Endothelial cell (in vitro differentiated cells): Measurements from ENCODE around the gene ST7. TPM values are rescaled to one million over a fixed set of nuclear protein-coding genes. Genes with fewer than 3 reads are reported as not detected.
"Not testable (repeated sequence)": the region's sequence is repeated elsewhere in the genome, so short reads cannot be mapped to it uniquely, and the experiment has no call there.

Experiments
- DNase-seq: peaks from one replicate; pipeline ENCODE4 v3.0.0; 2021; ENCODE audit warnings: low spot score
- H3K27ac Mint-ChIP-seq: one replicate; pipeline ENCODE4 v1.8.0; 2021; ENCODE audit warnings: mixed read lengths, inconsistent platforms; ENCODE audit not compliant: unreplicated experiment
- H3K27me3 Mint-ChIP-seq: one replicate; pipeline ENCODE4 v1.8.0; 2021; ENCODE audit warnings: mild to moderate bottlenecking, moderate library complexity, mixed read lengths, inconsistent platforms; ENCODE audit not compliant: unreplicated experiment
- H3K36me3 Mint-ChIP-seq: one replicate; pipeline ENCODE4 v1.8.0; 2021; ENCODE audit warnings: mild to moderate bottlenecking, low read depth, mixed read lengths, inconsistent platforms; ENCODE audit not compliant: unreplicated experiment
- H3K4me1 Mint-ChIP-seq: one replicate; pipeline ENCODE4 v1.8.0; 2021; ENCODE audit warnings: mild to moderate bottlenecking, mixed read lengths, inconsistent platforms; ENCODE audit not compliant: unreplicated experiment
- H3K4me3 Mint-ChIP-seq: one replicate; pipeline ENCODE4 v1.8.0; 2021; ENCODE audit warnings: mild to moderate bottlenecking, mixed read lengths, inconsistent platforms; ENCODE audit not compliant: unreplicated experiment
- H3K9me3 Mint-ChIP-seq: one replicate; pipeline ENCODE4 v1.8.0; 2021; ENCODE audit warnings: mixed read lengths, inconsistent platforms; ENCODE audit not compliant: unreplicated experiment
- CTCF ChIP-seq: fragments of 200-600 bp; sonication (generic); IDR thresholded peaks from one replicate; pipeline ENCODE4 v1.5.0; 2021; ENCODE audit warnings: antibody characterized with exemption; ENCODE audit not compliant: unreplicated experiment
- total RNA-seq: library from RNA; stranded (reverse); fragmentation: NEBNext Ultra II Directional; extraction: Animal tissue kit (Norgen Biotek cat#: 25700); gene quantifications from one replicate; pipeline ENCODE4 v1.2.1, GENCODE V29; 2021; ENCODE audit not compliant: unreplicated experiment

The ST7 gene
- total RNA-seq, 1 donor from 2014 or later: 44.1 TPM

- H3K4me3 Mint-ChIP-seq: peak overlapping the region; percentile 99
- H3K27me3 Mint-ChIP-seq: peaks cover 12% of the 10 kb centered on the region
- H3K9me3 Mint-ChIP-seq: no peaks in the 10 kb centered on the region
- no peak for DNase-seq
- H3K36me3 Mint-ChIP-seq: peaks cover 9% of the 10 kb centered on the region
- H3K4me1 Mint-ChIP-seq: peaks cover 30% of the 10 kb centered on the region
- TF ChIP-seq CTCF: no peak
- H3K27ac Mint-ChIP-seq: peak overlapping the region; percentile 99
Observed at GRCh38 chr7:116955340-116955739, 2.0 kb downstream of the ST7 start.

DNA sequence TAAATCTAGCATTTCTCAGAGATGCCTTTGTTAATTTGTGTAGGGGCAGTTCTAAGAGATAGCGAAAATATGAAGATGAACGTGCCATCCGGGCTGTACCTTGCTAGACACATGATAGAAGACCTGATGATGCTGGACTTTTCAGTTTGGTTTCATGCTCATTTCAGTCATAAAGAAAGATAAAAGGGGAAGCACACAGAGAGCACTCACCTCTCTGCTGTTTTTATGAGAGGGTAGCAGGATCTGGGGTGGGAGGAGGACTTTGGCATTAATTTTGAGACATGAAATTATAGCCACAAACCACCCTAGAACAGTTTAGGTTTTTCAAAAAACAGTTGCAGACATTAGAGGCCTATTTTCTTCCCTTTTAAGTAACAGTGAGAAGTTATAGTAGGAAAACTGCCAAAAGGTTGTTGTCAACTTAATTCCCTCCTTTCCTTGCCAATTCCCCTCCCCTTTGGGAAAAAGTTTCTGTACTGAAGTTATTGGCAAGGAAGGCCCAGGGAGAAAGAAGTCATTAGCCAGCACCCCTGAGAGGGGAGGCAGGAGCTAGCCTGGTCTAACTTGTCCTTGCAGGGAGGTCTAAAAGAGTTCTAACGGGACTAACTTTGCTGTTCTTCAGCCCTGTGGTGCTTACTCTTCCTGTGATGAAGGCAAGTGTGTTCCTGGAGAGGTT lies 2.6 kb downstream of the ST7 start:
- no peak for DNase-seq
- Mint-ChIP-seq H3K27ac (peak overlapping the region; percentile 26), H3K4me1 (peaks cover 30% of the 10 kb centered on the region), H3K36me3 (peaks cover 4% of the 10 kb centered on the region), H3K4me3 (peak overlapping the region; percentile 99), H3K9me3 (no peaks in the 10 kb centered on the region), H3K27me3 (peaks cover 10% of the 10 kb centered on the region)
- no peak for TF ChIP-seq CTCF

- Mint-ChIP-seq H3K27me3 (peaks cover 8% of the 10 kb centered on the region), H3K9me3 (no peaks in the 10 kb centered on the region), H3K27ac (no peak overlapping the region), H3K36me3 (peaks cover 2% of the 10 kb centered on the region), H3K4me3 (no peak overlapping the region), H3K4me1 (peaks cover 30% of the 10 kb centered on the region)
- no peak for DNase-seq
- TF ChIP-seq CTCF: no peak
Observed at GRCh38 chr7:116956477-116956804, 3.1 kb downstream of the ST7 start.

DNA sequence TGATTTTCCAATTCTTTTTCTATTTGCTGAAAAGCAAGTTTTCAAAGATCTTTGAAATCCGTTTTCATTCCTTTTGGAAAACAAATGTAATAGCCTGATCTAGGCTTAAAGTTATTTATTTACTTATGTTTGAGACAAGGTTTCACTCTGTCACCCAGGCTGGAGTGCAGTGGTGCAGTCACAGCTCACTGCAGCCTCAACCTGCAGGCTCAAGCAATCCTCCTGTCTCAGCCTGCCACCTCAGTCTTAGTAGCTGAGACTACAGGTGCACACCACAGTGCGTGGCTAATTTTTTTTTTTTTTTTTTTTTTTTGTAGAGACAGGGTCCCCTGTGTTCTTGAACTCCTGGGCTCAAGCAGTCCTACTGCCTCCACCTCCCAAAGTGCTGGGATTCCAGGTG lies 4.6 kb downstream of the ST7 start:
- TF ChIP-seq CTCF: no peak
- peaks cover 4% of the 10 kb centered on the region for H3K36me3 Mint-ChIP-seq
- H3K27ac Mint-ChIP-seq: no peak overlapping the region
- H3K4me1 Mint-ChIP-seq: peaks cover 26% of the 10 kb centered on the region
- no peaks in the 10 kb centered on the region for H3K9me3 Mint-ChIP-seq
- no peak overlapping the region for H3K4me3 Mint-ChIP-seq
- peaks cover 11% of the 10 kb centered on the region for H3K27me3 Mint-ChIP-seq
- no peak for DNase-seq

GRCh38 chr7:116961966-116962673 lies 8.8 kb downstream of the ST7 start:
- H3K27ac Mint-ChIP-seq, DNase-seq, H3K27me3 Mint-ChIP-seq, H3K9me3 Mint-ChIP-seq, H3K36me3 Mint-ChIP-seq, H3K4me1 Mint-ChIP-seq, H3K4me3 Mint-ChIP-seq: not testable (repeated sequence)
